ENCODE data around the gene RNF141. TPM values are rescaled to one million over a fixed set of nuclear protein-coding genes. Genes with fewer than 3 reads are reported as not detected.

The RNF141 gene
- polyA plus RNA-seq, 1 donor from 2014 or later = 79.2 TPM

GRCh38 chr11:10496296-10496936, 44.6 kb downstream of the RNF141 start:
- Histone ChIP-seq H3F3A (ENCODE audit: insufficient read depth, low read length, poor library complexity, severe bottlenecking) (no peaks in the 10 kb centered on the region), H3K4me2 (ENCODE audit: low read length) (no peak overlapping the region), H3K27ac (ENCODE audit: low read length) (no peak overlapping the region), H3K79me2 (replicated peaks; ENCODE audit: insufficient read depth, low read length) (no peaks in the 10 kb centered on the region), H2AFZ (ENCODE audit: low read depth, low read length) (no peak overlapping the region), H3K9ac (ENCODE audit: low read length) (no peak overlapping the region), H3K4me3 (ENCODE audit: low read length) (no peak overlapping the region), H4K20me1 (ENCODE audit: insufficient read depth) (no peaks in the 10 kb centered on the region), H3K27me3 (ENCODE audit: insufficient read depth, low read depth, low read length) (no peaks in the 10 kb centered on the region), H3K9me3 (ENCODE audit: low read length) (no peaks in the 10 kb centered on the region), H3K9me2 (ENCODE audit: insufficient read depth, low read length) (no peaks in the 10 kb centered on the region), H3K36me3 (ENCODE audit: insufficient read depth, low read length) (no peaks in the 10 kb centered on the region)
- TF ChIP-seq, protein P1, sequence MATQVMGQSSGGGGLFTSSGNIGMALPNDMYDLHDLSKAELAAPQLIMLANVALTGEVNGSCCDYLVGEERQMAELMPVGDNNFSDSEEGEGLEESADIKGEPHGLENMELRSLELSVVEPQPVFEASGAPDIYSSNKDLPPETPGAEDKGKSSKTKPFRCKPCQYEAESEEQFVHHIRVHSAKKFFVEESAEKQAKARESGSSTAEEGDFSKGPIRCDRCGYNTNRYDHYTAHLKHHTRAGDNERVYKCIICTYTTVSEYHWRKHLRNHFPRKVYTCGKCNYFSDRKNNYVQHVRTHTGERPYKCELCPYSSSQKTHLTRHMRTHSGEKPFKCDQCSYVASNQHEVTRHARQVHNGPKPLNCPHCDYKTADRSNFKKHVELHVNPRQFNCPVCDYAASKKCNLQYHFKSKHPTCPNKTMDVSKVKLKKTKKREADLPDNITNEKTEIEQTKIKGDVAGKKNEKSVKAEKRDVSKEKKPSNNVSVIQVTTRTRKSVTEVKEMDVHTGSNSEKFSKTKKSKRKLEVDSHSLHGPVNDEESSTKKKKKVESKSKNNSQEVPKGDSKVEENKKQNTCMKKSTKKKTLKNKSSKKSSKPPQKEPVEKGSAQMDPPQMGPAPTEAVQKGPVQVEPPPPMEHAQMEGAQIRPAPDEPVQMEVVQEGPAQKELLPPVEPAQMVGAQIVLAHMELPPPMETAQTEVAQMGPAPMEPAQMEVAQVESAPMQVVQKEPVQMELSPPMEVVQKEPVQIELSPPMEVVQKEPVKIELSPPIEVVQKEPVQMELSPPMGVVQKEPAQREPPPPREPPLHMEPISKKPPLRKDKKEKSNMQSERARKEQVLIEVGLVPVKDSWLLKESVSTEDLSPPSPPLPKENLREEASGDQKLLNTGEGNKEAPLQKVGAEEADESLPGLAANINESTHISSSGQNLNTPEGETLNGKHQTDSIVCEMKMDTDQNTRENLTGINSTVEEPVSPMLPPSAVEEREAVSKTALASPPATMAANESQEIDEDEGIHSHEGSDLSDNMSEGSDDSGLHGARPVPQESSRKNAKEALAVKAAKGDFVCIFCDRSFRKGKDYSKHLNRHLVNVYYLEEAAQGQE (IDR thresholded peaks at IDR 0.05; ENCODE audit: borderline replicate concordance) = no peak
- TF ChIP-seq MXI1 (conservative IDR thresholded peaks at IDR 0.05; ENCODE audit: poor library complexity, severe bottlenecking) = no peak
- no peak for TF ChIP-seq EZH2 (IDR thresholded peaks at IDR 0.05; ENCODE audit: borderline replicate concordance, insufficient read depth, low read length, poor library complexity, severe bottlenecking)
- no peak for TF ChIP-seq RAD21 (conservative IDR thresholded peaks at IDR 0.05)
- no peak for TF ChIP-seq SMC3 (conservative IDR thresholded peaks at IDR 0.05; ENCODE audit: poor library complexity)
- no peak for TF ChIP-seq EP300 (conservative IDR thresholded peaks at IDR 0.05; ENCODE audit: poor library complexity, severe bottlenecking)
- TF ChIP-seq POLR2AphosphoS5 (IDR thresholded peaks at IDR 0.05) = no peak
- no peak for TF ChIP-seq TAF1 (IDR thresholded peaks at IDR 0.05; ENCODE audit: low read depth)
- no peak for TF ChIP-seq CTCF (IDR thresholded peaks at IDR 0.05; ENCODE audit: poor library complexity, severe bottlenecking)

- no peaks in the 10 kb centered on the region for H4K20me1 ChIP-seq (ENCODE audit: insufficient read depth)
- no peak overlapping the region for H3K27ac ChIP-seq (ENCODE audit: low read length)
- no peak for TF ChIP-seq MXI1 (conservative IDR thresholded peaks at IDR 0.05; ENCODE audit: poor library complexity, severe bottlenecking)
- no peak for TF ChIP-seq TAF1 (IDR thresholded peaks at IDR 0.05; ENCODE audit: low read depth)
- no peak for TF ChIP-seq SMC3 (conservative IDR thresholded peaks at IDR 0.05; ENCODE audit: poor library complexity)
- no peak for TF ChIP-seq POLR2AphosphoS5 (IDR thresholded peaks at IDR 0.05)
- no peak for TF ChIP-seq RAD21 (conservative IDR thresholded peaks at IDR 0.05)
- no peak for TF ChIP-seq EP300 (conservative IDR thresholded peaks at IDR 0.05; ENCODE audit: poor library complexity, severe bottlenecking)
- no peak for TF ChIP-seq CTCF (IDR thresholded peaks at IDR 0.05; ENCODE audit: poor library complexity, severe bottlenecking)
- TF ChIP-seq, protein P1 (IDR thresholded peaks at IDR 0.05; ENCODE audit: borderline replicate concordance) = no peak
- no peak for TF ChIP-seq EZH2 (IDR thresholded peaks at IDR 0.05; ENCODE audit: borderline replicate concordance, insufficient read depth, low read length, poor library complexity, severe bottlenecking)
- no peak overlapping the region for H3K4me2 ChIP-seq (ENCODE audit: low read length)
- no peaks in the 10 kb centered on the region for H3K9me2 ChIP-seq (ENCODE audit: insufficient read depth, low read length)
- H3K9me3 ChIP-seq (ENCODE audit: low read length) = no peaks in the 10 kb centered on the region
- H3K36me3 ChIP-seq (ENCODE audit: insufficient read depth, low read length) = no peaks in the 10 kb centered on the region
- H3K79me2 ChIP-seq (replicated peaks; ENCODE audit: insufficient read depth, low read length) = no peaks in the 10 kb centered on the region
- no peak overlapping the region for H3K9ac ChIP-seq (ENCODE audit: low read length)
- no peaks in the 10 kb centered on the region for H3F3A ChIP-seq (ENCODE audit: insufficient read depth, low read length, poor library complexity, severe bottlenecking)
- no peaks in the 10 kb centered on the region for H3K27me3 ChIP-seq (ENCODE audit: insufficient read depth, low read depth, low read length)
- no peak overlapping the region for H2AFZ ChIP-seq (ENCODE audit: low read depth, low read length)
- H3K4me3 ChIP-seq (ENCODE audit: low read length) = no peak overlapping the region
These were observed 45.6 kb downstream of the RNF141 start for GRCh38 chr11:10495464-10495786.

All from neural cell (in vitro differentiated cells).